ENCODE measurements around the gene UTP11.

GRCh38 chr1:38053416-38054091 is 41.0 kb downstream of the UTP11 start:
- TF ChIP-seq CTCF (IDR thresholded peaks at IDR 0.05; ENCODE audit: low read depth, low read length) = no peak
- no peak for TF ChIP-seq EZH2phosphoT487 (IDR thresholded peaks at IDR 0.05; ENCODE audit: low read depth)

Data from OCI-LY3 (cell line).